Gastroesophageal sphincter (tissue), 3 donors: ENCODE data around the gene RBM19.

Source experiments
- EP300 ChIP-seq: sonication (generic); formaldehyde crosslinking; IDR thresholded peaks from one replicate; pipeline ENCODE4 v1.6.1; 2017; ENCODE audit warnings: antibody characterized with exemption, mild to moderate bottlenecking
- POLR2A ChIP-seq, 2 donors: fragments of 450-650 bp; IDR thresholded peaks; one replicate each; pipeline ENCODE4 v1.6.1; 2017; ENCODE audit warnings: antibody characterized with exemption in 2 of 2, mild to moderate bottlenecking in 2 of 2, moderate library complexity in 1 of 2
- POLR2AphosphoS5 ChIP-seq: sonication (generic); formaldehyde crosslinking; IDR thresholded peaks from one replicate; pipeline ENCODE4 v1.6.1; 2017; ENCODE audit warnings: antibody characterized with exemption
- TF ChIP-seq, protein P1 (sequence below), 4 experiments: fragments of 200-600 bp in 2 of 4; fragments of 450-650 bp in 2 of 4; sonication (generic) in 1 of 4; IDR thresholded peaks; one replicate each; pipeline ENCODE4 v1.5.1; 2017 to 2019; ENCODE audit warnings: antibody characterized with exemption in 4 of 4, mild to moderate bottlenecking in 2 of 4, moderate library complexity in 2 of 4

DNA sequence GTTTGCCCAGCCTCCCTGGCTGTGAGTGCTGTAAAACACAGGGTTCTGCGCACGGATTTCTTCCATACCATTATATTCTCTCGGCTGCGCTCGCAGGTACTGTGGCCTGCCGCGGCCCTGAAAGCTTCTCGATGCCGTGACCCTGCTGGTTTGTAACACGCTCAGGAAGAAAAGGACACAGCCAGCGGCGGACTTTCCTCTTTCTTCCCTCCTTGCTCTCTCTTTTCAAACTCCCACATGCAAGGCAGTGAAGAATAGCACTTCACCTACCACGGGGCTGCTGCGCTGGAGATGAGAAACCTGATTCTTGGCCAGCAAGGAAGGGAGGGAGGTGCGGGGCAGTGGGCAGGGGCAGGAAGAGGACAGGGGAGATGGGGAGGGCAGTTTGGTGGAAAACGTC is 130.2 kb downstream of the RBM19 start:
- TF ChIP-seq, protein P1, sequence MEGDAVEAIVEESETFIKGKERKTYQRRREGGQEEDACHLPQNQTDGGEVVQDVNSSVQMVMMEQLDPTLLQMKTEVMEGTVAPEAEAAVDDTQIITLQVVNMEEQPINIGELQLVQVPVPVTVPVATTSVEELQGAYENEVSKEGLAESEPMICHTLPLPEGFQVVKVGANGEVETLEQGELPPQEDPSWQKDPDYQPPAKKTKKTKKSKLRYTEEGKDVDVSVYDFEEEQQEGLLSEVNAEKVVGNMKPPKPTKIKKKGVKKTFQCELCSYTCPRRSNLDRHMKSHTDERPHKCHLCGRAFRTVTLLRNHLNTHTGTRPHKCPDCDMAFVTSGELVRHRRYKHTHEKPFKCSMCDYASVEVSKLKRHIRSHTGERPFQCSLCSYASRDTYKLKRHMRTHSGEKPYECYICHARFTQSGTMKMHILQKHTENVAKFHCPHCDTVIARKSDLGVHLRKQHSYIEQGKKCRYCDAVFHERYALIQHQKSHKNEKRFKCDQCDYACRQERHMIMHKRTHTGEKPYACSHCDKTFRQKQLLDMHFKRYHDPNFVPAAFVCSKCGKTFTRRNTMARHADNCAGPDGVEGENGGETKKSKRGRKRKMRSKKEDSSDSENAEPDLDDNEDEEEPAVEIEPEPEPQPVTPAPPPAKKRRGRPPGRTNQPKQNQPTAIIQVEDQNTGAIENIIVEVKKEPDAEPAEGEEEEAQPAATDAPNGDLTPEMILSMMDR (IDR thresholded peaks at IDR 0.05) = no peak
- no peak for TF ChIP-seq POLR2A (IDR thresholded peaks at IDR 0.05)
- TF ChIP-seq EP300 = no peak
- TF ChIP-seq POLR2AphosphoS5 = no peak
